ENCODE results near the gene CDH8.

GRCh38 chr16:61676740-61677139 lies 359.5 kb downstream of the CDH8 start:
- no peak for TF ChIP-seq CTCF (IDR thresholded peaks at IDR 0.05)
- TF ChIP-seq EZH2 (IDR thresholded peaks at IDR 0.05; ENCODE audit: borderline replicate concordance, insufficient read depth, low read depth, low read length, poor library complexity, severe bottlenecking), result no peak
